GM19452 (cell line): ENCODE results near the gene PHTF2.
"Not testable (repeated sequence)": the region's sequence is repeated elsewhere in the genome, so short reads cannot be mapped to it uniquely, and the experiment has no call there.

Experiments
- ATAC-seq: cut with Tn5 transposase; IDR thresholded peaks from one replicate; pipeline ENCODE4 v1.9.1; 2021; ENCODE audit not compliant: unreplicated experiment

The PHTF2 gene

DNA sequence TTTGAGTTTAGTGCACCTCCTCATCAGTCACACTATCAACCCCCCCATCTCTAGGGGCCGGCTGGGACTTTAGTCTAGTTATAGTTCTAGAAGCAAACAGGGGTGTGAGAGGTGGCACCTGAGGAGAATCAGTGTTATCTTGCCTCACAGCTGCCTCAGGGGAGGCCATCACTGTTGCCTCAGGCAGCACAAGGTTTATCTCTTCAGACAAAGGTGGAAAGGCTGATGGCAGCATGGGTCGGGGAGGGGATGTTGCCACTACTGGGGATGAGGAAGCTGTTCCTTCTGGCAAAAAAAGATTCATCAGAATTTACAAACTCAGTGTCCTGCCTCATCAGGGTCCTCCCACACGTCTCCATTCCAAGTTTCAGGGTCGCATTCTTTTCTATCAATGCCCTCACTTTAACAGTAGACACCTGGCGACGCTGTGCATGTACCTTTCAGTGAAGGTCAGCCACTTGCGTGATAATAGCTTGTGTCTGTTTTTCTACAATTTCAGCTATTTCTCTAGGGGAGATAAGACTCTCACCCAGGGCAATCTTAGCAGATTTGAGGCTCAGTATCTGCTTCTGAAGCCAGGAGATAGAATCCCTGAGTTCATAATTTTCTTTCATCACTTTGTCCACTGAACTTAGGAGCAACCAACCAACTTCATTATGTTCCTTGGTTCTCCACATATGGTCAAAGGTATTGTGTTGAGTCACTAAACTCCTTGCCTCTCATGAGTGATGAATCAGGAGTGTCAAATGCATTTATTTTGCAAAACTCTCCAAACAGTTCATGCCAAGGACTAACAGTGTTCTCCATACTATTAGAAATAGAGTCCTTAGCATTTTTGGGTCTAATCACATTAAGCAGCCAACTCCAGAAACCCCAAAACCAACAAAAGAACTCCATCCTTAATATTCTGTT lies 75.1 kb downstream of the PHTF2 start:
- ATAC-seq, result not testable (repeated sequence)

DNA sequence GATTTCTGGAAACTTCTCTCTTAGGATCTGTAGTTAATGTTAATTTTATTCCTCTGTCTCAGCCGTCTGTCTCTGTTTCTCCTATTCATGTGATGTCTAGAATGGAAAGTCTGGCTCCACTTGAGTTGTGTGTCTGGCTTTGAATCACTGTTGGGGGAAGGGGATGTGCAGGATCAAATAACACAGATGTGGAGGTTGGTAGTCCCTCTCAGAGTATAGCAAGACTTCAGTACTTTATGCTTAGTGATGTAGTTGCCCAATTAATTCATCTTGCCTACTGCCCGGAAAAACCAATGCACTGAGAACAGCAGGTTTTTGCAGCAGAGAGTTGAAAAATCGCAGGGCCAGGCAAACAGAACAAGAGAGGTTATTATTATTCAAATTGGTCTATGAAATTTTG lies 79.2 kb downstream of the PHTF2 start:
- no peak for ATAC-seq

DNA sequence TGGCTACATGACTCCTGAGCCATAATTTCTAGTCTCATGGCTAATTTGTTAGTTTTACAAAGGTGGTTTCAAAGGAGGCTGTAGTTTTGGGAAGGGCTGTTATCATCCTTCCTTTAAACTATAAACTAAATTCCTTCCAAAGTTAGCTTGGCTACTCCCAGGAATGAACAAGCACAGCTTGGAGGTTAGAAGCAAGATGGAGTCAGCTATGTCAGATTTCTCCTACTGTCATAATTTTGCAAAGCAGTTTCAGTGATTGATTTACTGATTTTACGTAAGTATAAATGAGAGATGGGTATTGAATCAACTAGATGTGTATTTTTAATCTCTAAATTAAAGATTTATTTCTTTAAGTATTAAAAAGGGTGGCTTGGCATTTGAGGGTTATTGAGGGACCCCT lies 79.9 kb downstream of the PHTF2 start:
- no peak for ATAC-seq

DNA sequence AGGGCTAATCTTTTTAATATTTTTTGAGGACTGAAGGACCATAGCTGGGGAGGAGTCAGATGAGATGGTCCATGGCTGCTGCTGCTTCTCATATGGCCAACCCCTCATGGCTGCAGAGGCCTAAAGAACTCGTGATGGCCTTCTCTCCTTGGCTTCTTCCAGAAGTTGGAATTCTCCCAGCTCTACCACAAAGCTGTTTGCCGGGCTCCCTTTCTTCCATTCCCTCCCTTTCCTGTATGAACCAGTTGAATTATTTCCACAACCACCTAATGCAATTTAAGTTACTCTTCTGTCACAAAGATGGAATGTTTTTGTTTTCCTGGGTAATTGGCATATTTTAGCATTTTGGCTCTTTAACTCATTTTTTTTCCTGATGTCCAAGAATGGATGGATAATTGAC lies 80.7 kb downstream of the PHTF2 start:
- no peak for ATAC-seq

DNA sequence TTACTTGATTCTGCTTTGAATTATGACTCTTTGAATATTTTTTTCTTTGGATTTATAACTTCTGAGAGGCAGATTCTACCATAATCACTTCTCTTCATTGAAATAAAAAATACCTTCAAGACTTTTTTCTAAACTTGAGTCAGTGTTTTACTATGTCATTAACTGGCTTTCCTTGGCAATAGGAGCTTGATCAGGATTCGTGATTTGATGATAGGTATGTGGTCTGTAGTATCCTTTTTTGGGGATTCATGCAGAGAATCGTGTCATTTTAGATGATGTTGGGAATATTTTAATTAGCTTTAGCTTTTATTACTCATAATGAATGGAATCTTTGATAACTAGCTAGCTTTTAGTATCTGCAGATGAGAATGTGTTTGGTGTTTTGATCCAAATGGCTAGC lies 83.3 kb downstream of the PHTF2 start:
- ATAC-seq, result no peak

DNA sequence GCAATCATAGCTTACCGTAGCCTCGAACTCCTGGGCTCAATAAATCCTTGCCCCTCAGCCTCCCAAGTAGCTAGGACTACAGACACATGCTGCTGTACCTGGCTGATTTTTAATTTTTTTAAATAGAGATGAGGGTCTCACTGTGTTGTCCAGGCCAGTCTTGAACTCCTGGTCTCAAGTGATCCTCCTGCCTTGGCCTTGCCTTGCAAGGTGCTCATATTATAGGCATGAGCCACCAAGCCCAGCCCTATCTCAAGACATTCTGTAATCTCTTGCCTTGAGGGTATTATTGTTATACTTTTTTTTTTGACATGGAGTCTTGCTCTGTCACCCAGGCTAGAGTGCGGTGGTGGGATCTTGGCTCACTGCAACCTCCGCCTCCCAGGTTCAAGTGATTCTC lies 86.6 kb downstream of the PHTF2 start:
- ATAC-seq, result no peak

DNA sequence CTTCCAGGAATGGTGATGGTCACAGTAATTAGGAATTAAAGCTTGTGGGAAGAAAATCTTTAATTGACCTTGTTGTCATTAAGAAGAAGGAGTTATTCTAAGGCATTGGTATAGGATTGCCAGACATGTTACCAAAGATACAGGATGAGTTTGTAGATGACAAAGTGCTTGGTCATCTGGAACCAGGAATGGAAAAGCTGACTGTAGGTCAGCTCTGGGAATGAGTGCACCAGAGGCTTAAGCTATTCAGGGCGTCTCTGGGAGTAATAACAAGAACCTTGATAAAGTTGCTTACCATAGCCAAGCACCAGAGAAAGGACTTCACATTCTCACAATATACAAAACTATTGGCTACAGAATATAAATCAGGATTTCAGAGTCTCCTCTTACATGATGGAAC lies 89.0 kb downstream of the PHTF2 start:
- no peak for ATAC-seq

DNA sequence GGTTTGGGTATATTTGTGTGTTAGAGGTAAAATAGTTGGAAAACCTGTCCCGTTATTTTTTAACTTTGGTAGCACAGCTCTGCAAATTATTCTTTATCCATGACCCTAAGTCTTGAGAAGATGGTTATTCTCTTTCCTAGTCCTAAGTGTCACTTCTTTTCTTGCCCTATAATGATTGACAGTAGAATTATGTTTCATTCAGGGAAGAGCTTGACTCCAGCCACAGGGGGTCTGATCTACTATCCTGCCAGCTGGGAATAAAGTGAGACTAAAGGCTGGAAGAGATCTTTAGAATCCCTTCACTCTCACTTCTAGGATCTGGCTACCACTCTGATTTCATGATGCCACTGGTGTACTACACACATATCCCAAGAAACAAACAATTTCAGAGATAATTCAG lies 90.4 kb downstream of the PHTF2 start:
- no peak for ATAC-seq

DNA sequence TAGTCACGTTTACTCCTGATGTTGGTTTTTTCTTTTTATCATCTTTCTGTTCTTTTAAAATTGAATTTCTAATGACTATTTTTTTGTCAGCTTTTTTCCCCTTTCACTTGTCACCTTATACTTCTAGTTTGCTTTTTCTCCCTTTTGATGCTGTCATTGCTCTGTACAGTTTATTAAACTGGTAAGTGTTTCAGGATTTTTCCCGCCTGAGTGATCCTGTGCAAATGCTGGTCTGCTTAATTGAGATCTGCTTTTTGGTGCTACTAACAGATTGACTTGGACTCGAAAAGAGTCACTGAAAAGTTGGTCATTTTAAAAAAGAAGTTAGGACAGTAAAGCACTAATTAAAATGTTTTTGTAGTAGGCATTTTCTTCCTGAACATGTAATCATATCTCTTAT lies 95.2 kb downstream of the PHTF2 start:
- ATAC-seq, result no peak

DNA sequence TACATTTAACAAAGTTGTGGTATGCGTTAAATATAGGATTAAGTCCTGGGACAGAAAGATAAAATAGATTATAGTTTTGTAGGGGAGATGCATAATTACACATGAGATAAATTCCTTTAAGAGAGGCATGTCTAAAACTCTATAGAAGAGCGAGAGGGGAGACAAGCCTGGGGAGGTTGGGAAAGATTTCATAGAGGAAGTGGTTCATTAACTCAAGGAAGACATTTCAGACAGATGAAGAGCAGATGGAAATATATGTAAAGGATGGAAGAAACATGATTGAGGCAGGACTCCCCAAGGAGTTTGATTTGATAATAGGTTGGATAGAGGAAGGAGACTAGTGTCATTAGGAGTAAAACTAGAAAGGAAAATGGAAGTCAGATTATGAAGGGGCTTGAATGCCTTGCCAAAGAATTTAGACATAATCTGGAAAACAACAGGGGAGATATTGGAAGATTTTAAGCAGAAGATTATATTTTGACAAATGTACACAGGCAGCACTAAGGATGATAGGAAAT lies 96.1 kb downstream of the PHTF2 start:
- no peak for ATAC-seq

DNA sequence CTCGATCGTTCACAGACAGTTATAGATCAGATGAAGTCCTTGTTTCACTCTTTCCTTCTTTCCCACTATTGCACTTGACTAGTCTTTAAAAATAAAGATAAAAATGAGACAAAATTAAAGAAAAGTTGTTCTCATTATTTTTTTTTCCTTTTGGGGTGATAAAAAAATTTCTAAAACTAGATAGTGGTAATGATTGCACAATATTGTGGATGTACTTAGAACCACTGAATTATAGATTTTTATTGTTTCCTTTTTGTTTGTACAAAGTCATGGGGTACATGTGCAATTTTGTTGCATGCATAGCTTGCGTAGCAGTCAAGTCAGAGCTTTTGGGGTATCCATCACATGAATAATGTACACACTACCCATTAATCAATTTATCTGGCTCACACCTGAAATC lies 97.3 kb downstream of the PHTF2 start:
- ATAC-seq, result no peak

DNA sequence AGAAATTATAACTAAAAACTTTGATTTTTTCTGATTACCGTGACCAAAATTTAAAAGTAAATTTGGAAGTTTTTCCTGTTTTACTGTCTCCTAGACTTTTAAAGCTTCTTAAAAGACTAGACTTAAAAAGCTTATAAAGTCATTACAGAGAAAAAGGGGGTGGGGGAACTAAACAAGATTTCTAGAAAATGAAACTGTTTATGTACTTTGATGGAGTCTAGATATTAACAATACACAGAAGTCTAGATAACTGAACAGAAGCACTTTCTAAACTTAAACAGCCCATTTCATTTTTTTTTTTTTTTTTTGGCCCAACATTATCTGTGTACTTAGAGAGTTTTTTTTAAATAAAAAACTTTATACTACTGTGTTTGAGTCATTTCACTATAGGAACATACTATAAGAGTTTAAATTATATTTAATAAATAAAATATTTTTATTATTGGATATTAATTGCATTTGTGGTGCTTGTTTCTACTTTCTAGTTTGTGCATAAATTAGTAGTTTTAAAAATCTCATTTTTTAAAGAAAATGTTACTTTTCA lies 98.5 kb downstream of the PHTF2 start:
- ATAC-seq, result no peak

DNA sequence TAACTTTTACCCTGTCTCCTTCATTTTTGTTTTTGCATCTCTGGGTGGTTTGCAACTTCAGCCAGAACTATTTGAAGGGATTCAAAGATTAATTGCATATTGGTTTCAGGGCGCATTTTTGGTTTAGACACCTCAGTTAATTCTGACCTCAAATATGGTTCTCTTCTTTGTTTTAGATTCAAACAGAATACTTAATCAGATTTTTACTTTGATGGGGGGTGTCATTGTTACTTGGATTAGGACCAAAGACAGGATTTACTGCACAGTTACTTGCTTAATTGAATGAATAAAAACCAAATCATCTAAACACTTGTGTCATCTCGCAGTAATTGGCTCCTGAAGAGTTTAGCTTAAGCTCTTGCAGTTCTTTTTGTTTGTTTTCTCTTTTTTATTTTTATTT lies 100.9 kb downstream of the PHTF2 start:
- ATAC-seq, result no peak

DNA sequence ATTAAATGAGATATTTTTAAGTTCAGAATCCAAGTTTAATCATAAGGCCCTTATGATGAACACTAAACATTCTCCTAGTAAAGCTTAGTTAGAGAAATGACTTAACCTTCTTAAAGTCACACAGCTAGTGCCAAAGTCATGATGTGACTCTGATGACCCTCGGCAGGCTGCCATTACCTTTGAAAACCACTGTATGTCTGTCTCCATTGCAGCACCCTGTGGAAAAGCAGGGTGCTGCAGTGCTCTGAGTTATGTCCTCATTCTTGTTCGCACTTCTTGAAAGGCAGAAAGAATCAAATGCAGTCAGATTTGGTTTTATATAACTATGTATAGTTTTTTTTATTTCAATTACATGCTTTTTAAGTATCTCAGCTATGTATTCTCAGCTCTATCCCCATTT lies 105.0 kb downstream of the PHTF2 start:
- no peak for ATAC-seq

DNA sequence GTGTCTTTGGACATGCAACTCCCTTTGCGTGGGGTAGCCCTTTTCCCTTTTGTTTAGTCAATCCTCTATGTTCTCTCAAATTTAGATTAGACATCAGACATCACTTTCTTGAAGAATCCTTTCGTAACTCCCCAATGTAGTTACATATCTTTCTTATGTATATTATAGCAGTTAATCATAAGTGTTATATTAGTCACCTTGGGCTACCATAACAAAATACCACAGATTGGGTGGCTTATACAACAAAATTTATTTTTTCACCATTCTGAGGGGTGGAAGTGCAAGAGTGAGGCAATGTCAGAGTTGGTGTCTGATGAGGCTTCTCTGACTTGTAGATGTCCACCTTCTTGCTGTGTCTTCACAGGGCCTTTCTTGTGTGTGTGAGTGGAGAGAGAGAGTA lies 105.7 kb downstream of the PHTF2 start:
- no peak for ATAC-seq

DNA sequence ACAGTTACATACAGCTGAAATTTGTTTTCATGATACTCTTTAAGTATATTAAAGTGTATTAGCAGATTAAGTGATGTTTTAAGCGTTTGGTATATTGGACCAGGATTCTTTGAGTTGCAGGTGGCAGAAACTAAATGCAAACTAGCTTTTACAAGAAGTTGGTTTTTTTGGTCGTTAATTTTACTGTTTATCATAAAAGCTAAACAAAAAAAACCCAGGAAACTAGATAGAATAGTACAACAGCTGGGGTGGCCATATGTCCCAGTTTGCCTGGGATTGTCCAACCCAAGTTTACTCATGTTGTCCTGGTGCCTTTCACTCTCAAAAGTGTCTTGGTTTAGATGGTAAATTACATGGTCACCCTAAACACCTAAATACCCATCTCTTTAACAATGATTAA lies 108.7 kb downstream of the PHTF2 start:
- ATAC-seq, result no peak

DNA sequence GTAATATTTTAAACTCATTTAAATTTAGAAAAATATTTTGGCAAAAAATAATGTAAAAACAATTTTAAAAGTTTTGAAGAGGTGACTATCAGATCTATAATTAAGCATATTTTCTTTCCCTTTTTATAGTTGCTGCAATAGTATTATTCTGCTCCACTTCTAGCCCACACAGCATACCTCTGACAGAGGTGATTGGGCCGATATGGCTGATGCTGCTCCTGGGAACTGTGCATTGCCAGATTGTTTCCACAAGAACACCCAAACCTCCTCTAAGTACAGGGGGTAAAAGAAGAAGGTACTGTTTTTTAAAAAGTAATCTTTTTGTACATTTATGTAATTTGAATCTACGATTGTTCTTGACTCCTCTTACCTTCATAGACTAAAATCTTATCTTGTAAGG lies 110.1 kb downstream of the PHTF2 start:
- ATAC-seq, result no peak

DNA sequence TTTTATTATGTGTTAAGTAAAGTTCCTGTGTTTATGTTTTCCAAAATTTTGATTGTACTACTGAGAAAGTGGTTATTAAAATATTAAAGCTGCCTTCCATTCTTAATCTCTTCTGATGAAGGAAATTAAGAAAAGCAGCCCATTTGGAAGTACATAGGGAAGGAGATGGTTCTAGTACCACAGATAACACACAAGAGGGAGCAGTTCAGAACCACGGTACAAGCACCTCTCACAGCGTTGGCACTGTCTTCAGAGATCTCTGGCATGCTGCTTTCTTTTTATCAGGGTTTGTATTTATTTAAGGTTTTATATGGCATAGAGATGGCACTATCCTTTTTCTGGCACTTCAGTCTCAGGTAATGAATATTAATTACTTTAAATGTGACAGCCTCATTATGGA lies 111.6 kb downstream of the PHTF2 start:
- ATAC-seq, result no peak

DNA sequence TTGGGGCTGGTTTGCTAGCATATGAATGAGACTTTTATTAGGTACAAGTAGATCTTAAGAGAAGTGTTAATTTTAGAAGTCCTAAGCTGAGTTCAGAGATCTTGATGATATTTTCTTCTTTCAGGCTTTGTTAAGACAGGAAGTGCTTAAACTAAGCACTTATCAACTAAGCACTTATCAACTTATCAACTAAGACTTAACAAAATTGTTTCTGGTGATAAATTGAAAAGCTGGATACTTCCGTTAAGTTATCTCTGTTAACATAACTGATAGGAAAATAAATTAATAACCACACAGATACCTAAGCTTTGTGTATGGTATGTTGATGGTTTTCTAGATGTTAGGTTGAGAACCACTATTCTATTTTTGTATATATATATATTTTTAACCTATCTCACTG lies 113.7 kb downstream of the PHTF2 start:
- no peak for ATAC-seq

DNA sequence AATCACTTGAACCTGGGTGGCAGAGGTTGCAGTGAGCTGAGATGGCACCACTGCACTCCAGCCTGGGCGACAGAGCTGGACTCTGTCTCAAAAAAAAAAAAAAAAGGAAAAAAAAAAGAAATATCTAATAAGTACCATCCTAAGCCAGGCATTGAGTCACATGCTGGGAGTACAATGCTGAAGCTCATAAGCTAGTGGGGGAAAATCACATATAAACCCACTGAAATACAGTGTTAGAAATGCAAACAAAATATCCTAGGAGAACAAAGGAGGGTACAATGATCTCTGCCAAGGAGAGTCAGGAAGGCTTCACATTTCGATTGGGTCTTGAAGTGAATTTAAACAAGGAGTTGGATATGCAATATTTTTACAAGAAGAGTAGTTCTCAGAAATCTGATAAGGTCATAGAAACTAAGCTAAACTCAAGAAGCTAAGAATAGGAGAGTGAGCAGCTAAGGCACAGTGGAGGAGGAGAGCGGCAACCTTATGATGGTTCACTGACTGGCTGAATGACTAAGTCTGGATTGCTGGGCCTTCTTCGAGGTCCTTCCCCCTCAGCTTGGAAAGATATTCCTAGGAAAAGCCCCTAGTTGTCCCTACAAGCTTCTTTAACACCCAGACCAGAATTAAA lies 115.5 kb downstream of the PHTF2 start:
- no peak for ATAC-seq

DNA sequence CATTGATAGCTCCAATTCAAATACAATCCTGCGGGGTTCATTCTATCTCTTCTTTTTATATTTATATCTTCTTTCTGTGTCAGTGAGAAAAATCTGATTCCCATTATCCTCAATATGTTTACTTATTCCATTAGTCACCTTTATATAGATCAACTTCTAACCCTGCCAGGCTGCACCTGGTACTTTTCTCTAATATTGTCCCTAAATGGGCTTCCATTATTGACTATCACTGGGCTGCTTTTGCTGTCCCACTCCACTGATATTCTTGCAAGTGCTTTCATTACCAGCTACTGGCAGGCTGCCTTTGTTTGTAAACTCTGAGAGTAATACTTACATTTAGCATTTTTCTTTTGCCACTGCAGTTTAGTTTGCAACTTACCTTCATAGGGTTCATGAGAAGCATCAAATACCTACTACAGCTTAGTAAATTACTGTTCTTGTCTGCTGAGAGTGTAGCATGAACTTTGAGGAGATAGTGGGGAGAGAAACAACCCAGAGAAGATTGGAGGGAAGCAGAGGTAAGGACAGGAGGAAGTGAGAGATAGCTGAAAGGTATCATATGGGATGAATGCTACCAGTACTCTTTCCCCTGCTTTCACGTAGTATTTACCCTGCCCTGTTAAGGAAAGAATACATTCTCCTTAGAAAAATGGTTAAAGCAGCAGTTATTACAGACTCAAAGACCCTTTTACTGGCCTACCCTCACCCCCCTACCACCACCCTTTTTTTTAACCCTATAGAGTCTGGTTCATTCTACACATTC lies 119.1 kb downstream of the PHTF2 start:
- no peak for ATAC-seq
